Endodermal cell (in vitro differentiated cells): ENCODE results near the gene OR10S1. TPM values are rescaled to one million over a fixed set of nuclear protein-coding genes. Genes with fewer than 3 reads are reported as not detected.

Experiments
- DNase-seq: peaks from one replicate; pipeline ENCODE4 v3.0.0-alpha.2; 2017
- H3K27ac ChIP-seq: 2 replicates; pipeline ENCODE4 v1.5.1; 2013; ENCODE audit warnings: mild to moderate bottlenecking, low read depth, low read length, moderate library complexity
- H3K27me3 ChIP-seq: 2 replicates; pipeline ENCODE4 v1.6.1; 2013; ENCODE audit warnings: mild to moderate bottlenecking, low read length, moderate library complexity; ENCODE audit not compliant: insufficient read depth, control insufficient read depth, poor library complexity, severe bottlenecking
- H3K36me3 ChIP-seq: 2 replicates; pipeline ENCODE4 v1.7.0; 2013; ENCODE audit warnings: mild to moderate bottlenecking, low read length, moderate library complexity; ENCODE audit not compliant: control insufficient read depth, insufficient read depth
- H3K4me1 ChIP-seq: one replicate; pipeline ENCODE4 v1.7.0; 2013; ENCODE audit warnings: low read length; ENCODE audit not compliant: control insufficient read depth, insufficient read depth
- H3K4me3 ChIP-seq: 2 replicates; pipeline ENCODE4 v1.5.1; 2013; ENCODE audit warnings: mild to moderate bottlenecking, low read length, moderate library complexity
- H3K9ac ChIP-seq: 2 replicates; pipeline ENCODE4 v1.6.1; 2013; ENCODE audit warnings: mild to moderate bottlenecking, low read length, moderate library complexity; ENCODE audit not compliant: poor library complexity, severe bottlenecking; ENCODE audit errors: extremely low read depth
- H3K9me3 ChIP-seq: 2 replicates; pipeline ENCODE4 v1.6.1; 2013; ENCODE audit warnings: mild to moderate bottlenecking, low read length, moderate library complexity; ENCODE audit not compliant: control insufficient read depth
- H3K27ac Mint-ChIP-seq: 2 replicates; pipeline ENCODE4 v1.8.0; 2020; ENCODE audit warnings: mixed read lengths
- H3K27me3 Mint-ChIP-seq: 2 replicates; pipeline ENCODE4 v1.8.0; 2021; ENCODE audit warnings: mild to moderate bottlenecking, mixed read lengths; ENCODE audit not compliant: insufficient read depth
- H3K36me3 Mint-ChIP-seq: 2 replicates; pipeline ENCODE4 v1.8.0; 2020; ENCODE audit warnings: low read depth, mixed read lengths
- H3K4me1 Mint-ChIP-seq: 2 replicates; pipeline ENCODE4 v1.8.0; 2020; ENCODE audit warnings: mixed read lengths
- H3K4me3 Mint-ChIP-seq: 2 replicates; pipeline ENCODE4 v1.8.0; 2020; ENCODE audit warnings: mild to moderate bottlenecking, moderate library complexity, mixed read lengths
- H3K9me3 Mint-ChIP-seq: 2 replicates; pipeline ENCODE4 v1.8.0; 2020; ENCODE audit warnings: mild to moderate bottlenecking, mixed read lengths
- CTCF ChIP-seq: fragments of 200-600 bp; sonication (generic); conservative IDR thresholded peaks from 2 replicates; pipeline ENCODE4 v1.5.0; 2021; ENCODE audit warnings: antibody characterized with exemption, mild to moderate bottlenecking
- WGBS, 2 experiments: methylation state at CpG; one replicate each; pipeline versions ENCODE4 v1.1.5 to v1.1.7; 2013; ENCODE audit warnings: missing lambda C conversion rate in 2 of 2, mixed read lengths in 1 of 2; ENCODE audit not compliant: insufficient coverage in 1 of 2, insufficient read length in 1 of 2; 5-methylcytosine and 5-hydroxymethylcytosine counted together
- total RNA-seq, 2 donors: library from RNA; stranded (reverse); fragmentation: NEBNext Ultra II Directional in 1 of 2; extraction: Animal tissue kit (Norgen Biotek cat#: 25700) in 1 of 2; gene quantifications; 2 replicates in 1 of 2; 3 replicates in 1 of 2; pipeline ENCODE4 v1.2.1, GENCODE V29; 2021

The OR10S1 gene
- total RNA-seq, 2 donors from 2014 or later = not detected

GRCh38 chr11:123939317-123939716 is 38.3 kb downstream of the OR10S1 start, which contains the start of gene OR4D5:
Gene OR4D5, plus strand, starts transcription at chr11:123939617. Its CDS starts 0 bp downstream, at chr11:123939617.
- Histone ChIP-seq H3K9ac (no peak within 1 kb of the TSS), H3K9me3 (no peaks in the 10 kb centered on the region), H3K27me3 (no peaks in the 10 kb centered on the region), H3K27ac (no peak within 1 kb of the TSS), H3K4me1 (no peaks in the 10 kb centered on the region), H3K4me3 (no peak within 1 kb of the TSS), H3K36me3 (no peaks in the 10 kb centered on the region)
- Mint-ChIP-seq H3K9me3 (no peaks in the 10 kb centered on the region), H3K36me3 (no peaks in the 10 kb centered on the region), H3K27me3 (no peaks in the 10 kb centered on the region), H3K4me1 (no peaks in the 10 kb centered on the region), H3K4me3 (no peak within 1 kb of the TSS), H3K27ac (no peak within 1 kb of the TSS)
- no peak for TF ChIP-seq CTCF
- 100% methylated on average over 1 of the region's 1 CpG; no CpG with 5 or more reads in 1 of the 2 experiments for WGBS, 2 experiments
- no peak for DNase-seq

Other genes with a start within 250 kb of the OR10S1 start
- 10 to 100 TPM; 25.0 to 28.8 TPM for gene ZNF202, start 236.1 kb downstream of the OR10S1 start, total RNA-seq
- not detected for gene OR6X1, start 223.3 kb downstream of the OR10S1 start, total RNA-seq
- not detected for gene OR6M1, start 171.4 kb downstream of the OR10S1 start, total RNA-seq
- not detected for gene TMEM225, start 92.1 kb downstream of the OR10S1 start, total RNA-seq
- under 1 TPM in 1 of 2 donors, not detected in 1; 0.13 TPM for gene OR8D4, start 75.6 kb downstream of the OR10S1 start, total RNA-seq
- gene OR4D5, start 38.2 kb downstream of the OR10S1 start, total RNA-seq = under 1 TPM in 1 of 2 donors, not detected in 1; 0.24 TPM
- gene OR6T1, start 33.9 kb downstream of the OR10S1 start, total RNA-seq = not detected
- not detected for gene OR10G6, start 17.4 kb upstream of the OR10S1 start, total RNA-seq
- gene OR10G4, start 35.2 kb upstream of the OR10S1 start, total RNA-seq = not detected
- gene OR10G9, start 45.2 kb upstream of the OR10S1 start, total RNA-seq = not detected
- not detected for gene OR10G8, start 49.0 kb upstream of the OR10S1 start, total RNA-seq
- gene OR10G7, start 63.5 kb upstream of the OR10S1 start, total RNA-seq = not detected
- 10 to 100 TPM; 38.3 to 65.4 TPM for gene VWA5A, start 137.7 kb upstream of the OR10S1 start, total RNA-seq
- under 1 TPM in 1 of 2 donors, not detected in 1; 0.37 TPM for gene OR10D3, start 205.6 kb upstream of the OR10S1 start, total RNA-seq